Measurements from ENCODE around the gene MEGF6. TPM values are rescaled to one million over a fixed set of nuclear protein-coding genes. Genes with fewer than 3 reads are reported as not detected.
A peak's percentile ranks its signal among the peaks of the same experiment; 100 is the strongest.

The MEGF6 gene
- total and polyA plus RNA-seq, 2 of the 8 experiments (the other 6 are each of a cell fraction or from before 2014, with no cell fraction given) = 4.1 to 14.8 TPM

DNA sequence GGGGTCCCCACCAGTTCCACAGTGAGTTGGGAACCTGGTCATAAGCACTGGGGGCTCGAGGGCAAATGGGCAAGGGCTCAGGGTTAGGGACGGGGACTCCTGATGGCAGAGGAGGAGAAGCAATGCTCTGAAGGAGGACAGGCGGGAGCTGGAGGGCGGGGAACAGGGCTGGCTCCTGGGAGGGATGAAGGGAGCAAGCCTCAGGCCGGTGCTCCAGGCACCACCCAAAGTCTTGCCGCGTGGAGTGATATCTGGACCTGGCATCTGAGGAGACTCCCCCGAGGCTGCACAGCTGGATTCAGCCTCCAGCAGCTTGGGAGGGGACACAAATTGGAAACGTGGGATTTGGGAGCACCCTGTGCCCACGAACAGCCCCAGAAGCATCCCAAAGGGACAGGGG lies 11.0 kb downstream of the MEGF6 start:
- no peak overlapping the region for H3K23ac ChIP-seq (ENCODE audit: insufficient read length)
- no peak overlapping the region for H2BK120ac ChIP-seq (replicated peaks; ENCODE audit: low read depth, low read length)
- no peak overlapping the region for H2BK5ac ChIP-seq (ENCODE audit: low read depth, low read length)
- DNase-seq (ENCODE audit: low read depth in 1 of 2, low spot score in 2 of 2) = no peak
- no peak overlapping the region for H3K18ac ChIP-seq (ENCODE audit: extremely low read depth, low read length)
- H3K79me1 ChIP-seq (ENCODE audit: low read depth, low read length) = peaks cover 4% of the 10 kb centered on the region; the same call in 1 of the 2 replicates
- no peak overlapping the region for H2AK5ac ChIP-seq (ENCODE audit: low read depth, low read length)
- no peak overlapping the region for H3K27ac ChIP-seq (ENCODE audit: low read depth, low read length)
- no peak overlapping the region for H2BK20ac ChIP-seq (ENCODE audit: low read length)
- peaks cover 6% of the 10 kb centered on the region; the same call in 1 of the 2 replicates for H3K23me2 ChIP-seq (ENCODE audit: low read depth, low read length)
- H3K4me3 ChIP-seq (ENCODE audit: extremely low read depth in 1 of 4, insufficient read depth in 2 of 4, low read depth in 3 of 4, low read length in 4 of 4) = no peak overlapping the region
- H3K9me3 ChIP-seq (ENCODE audit: insufficient read depth in 2 of 2, low read depth in 1 of 2, low read length in 1 of 2) = no peaks in the 10 kb centered on the region; a peak in 1 of 4 replicates
- H2BK15ac ChIP-seq (ENCODE audit: low read length) = no peak overlapping the region
- no peaks in the 10 kb centered on the region for H3K27me3 ChIP-seq (replicated peaks in 1 of 4; ENCODE audit: control insufficient read depth in 3 of 4, extremely low read depth in 1 of 4, insufficient read depth in 3 of 4, low read length in 3 of 4)
- H2BK12ac ChIP-seq (ENCODE audit: low read depth, low read length) = no peak overlapping the region
- ChIA-PET CTCF (ENCODE audit: partially characterized antibody) (interaction anchor here (1.0 to 5.6 kb wide), 6 partner anchors 9 to 36 kb away, joined by 5 to 35 read pairs (median 20); no protein-coding TSS in a partner anchor), POLR2A (ENCODE audit: partially characterized antibody) (no interaction called here)
- H3K4ac ChIP-seq (replicated peaks; ENCODE audit: insufficient read length, low read depth, low read length) = no peak overlapping the region
- no peak overlapping the region for H3K9ac ChIP-seq (replicated peaks in 1 of 4; ENCODE audit: extremely low read depth in 1 of 4, low read depth in 3 of 4, low read length in 3 of 4)
- no peak overlapping the region for H3K56ac ChIP-seq (replicated peaks; ENCODE audit: insufficient read length, low read depth, low read length)
- H4K20me1 ChIP-seq (replicated peaks in 1 of 2; ENCODE audit: control insufficient read depth in 1 of 2, insufficient read depth in 2 of 2, low read length in 2 of 2) = peaks cover 0 to 5% of the 10 kb centered on the region in 2 experiments
- peak overlapping the region; percentile 51 for H4K8ac ChIP-seq (ENCODE audit: extremely low read depth, insufficient read depth, low read length)
- no peak overlapping the region for H4K91ac ChIP-seq (replicated peaks; ENCODE audit: insufficient read length, low read length)
- no peak overlapping the region for H3K4me2 ChIP-seq (ENCODE audit: insufficient read depth in 1 of 2, low read depth in 2 of 2, low read length in 2 of 2)
- H3K36me3 ChIP-seq (ENCODE audit: control insufficient read depth in 2 of 4, insufficient read depth in 4 of 4, low read length in 3 of 4) = no peaks in the 10 kb centered on the region; a peak in 1 of 8 replicates
- 83% methylated on average over 10 of the region's 10 CpGs; no CpG with 5 or more reads in 1 of the 2 experiments for WGBS, 2 experiments (ENCODE audit: extremely low coverage in 1 of 2, insufficient coverage in 1 of 2, insufficient read length in 1 of 2, insufficient replicate concordance in 2 of 2, low coverage in 1 of 2, low lambda C conversion rate in 2 of 2, missing lambda C conversion rate in 1 of 2)
- H2AFZ ChIP-seq (ENCODE audit: low read length) = no peak overlapping the region
- H3K14ac ChIP-seq (ENCODE audit: insufficient read length) = no peak overlapping the region
- H3K79me2 ChIP-seq (ENCODE audit: control insufficient read depth in 1 of 2, insufficient read depth in 2 of 2, low read length in 2 of 2) = peaks cover 0 to 2% of the 10 kb centered on the region in 2 experiments; a peak in 3 of 4 replicates
- no peak overlapping the region for H4K5ac ChIP-seq (ENCODE audit: insufficient read length, low read depth, low read length)
- FAIRE-seq = no peak
- H3K4me1 ChIP-seq (replicated peaks in 1 of 4; ENCODE audit: control insufficient read depth in 3 of 4, insufficient read depth in 4 of 4, low read length in 3 of 4) = peaks cover 0 to 22% (median 18%) of the 10 kb centered on the region in 4 experiments; a peak in 6 of 7 replicates
- TF ChIP-seq TAF1 (IDR thresholded peaks at IDR 0.05; ENCODE audit: low read depth, low read length) = no peak
- no peak for TF ChIP-seq BCL11A (IDR thresholded peaks at IDR 0.05; ENCODE audit: low read depth in 2 of 2, low read length in 2 of 2)
- TF ChIP-seq CREB1 (IDR thresholded peaks at IDR 0.05) = no peak
- no peak for TF ChIP-seq CTBP2 (IDR thresholded peaks at IDR 0.05; ENCODE audit: borderline replicate concordance, insufficient read depth, insufficient read length, low read length)
- no peak for TF ChIP-seq ASH2L (IDR thresholded peaks at IDR 0.05; ENCODE audit: low read length)
- TF ChIP-seq JUN (IDR thresholded peaks at IDR 0.05; ENCODE audit: low read depth, low read length) = no peak
- TF ChIP-seq CBX5 (IDR thresholded peaks at IDR 0.05; ENCODE audit: low read depth, low read length) = no peak

Measured in H1 (cell line).